NCI-H2107 (cell line): ENCODE measurements around the gene PLA2R1.

Experiments used
- DNase-seq: peaks from one replicate; lab custom pipeline; 2025; lab: John Stamatoyannopoulos, UW

PLA2R1 gene

DNA sequence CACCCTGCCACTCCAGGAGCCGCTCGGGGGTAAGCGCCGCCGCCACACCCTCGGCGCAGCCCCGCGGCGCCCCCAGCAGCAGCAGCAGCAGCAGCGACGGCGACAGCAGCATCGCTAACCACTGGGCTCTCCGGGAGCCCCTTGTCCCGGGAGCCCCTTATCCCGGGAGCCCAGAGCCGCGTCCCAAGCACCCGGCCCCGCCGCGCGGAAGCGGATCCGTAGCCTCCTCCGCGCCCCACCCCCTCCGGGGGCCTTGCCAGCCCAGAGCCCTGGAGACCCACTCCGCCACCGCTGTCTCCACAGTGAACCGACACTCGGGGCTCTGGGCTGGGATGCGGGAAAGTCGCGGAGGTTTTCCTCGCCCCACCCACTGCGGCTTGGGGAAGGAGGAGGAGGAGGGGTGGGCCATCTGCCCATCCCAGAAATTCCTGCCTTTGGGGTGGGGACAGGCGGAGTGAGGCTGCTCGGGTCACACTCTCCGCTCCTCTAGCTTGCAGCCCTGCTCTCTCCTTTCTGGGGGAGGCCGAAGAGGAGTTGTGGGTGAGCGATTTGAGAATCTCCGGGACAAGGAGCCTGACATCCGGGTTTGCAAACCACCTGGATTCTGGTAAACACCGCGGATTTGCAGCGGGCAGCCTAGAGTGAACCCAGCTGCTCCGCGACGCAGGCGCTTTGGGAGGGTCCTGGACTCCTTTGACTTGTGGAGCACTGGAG is at the start of gene PLA2R1:
Gene PLA2R1 (minus strand): TSS at position 324 of the 714 bp plus-strand sequence. CDS start 212 bp downstream, at position 112.
- no peak for DNase-seq

DNA sequence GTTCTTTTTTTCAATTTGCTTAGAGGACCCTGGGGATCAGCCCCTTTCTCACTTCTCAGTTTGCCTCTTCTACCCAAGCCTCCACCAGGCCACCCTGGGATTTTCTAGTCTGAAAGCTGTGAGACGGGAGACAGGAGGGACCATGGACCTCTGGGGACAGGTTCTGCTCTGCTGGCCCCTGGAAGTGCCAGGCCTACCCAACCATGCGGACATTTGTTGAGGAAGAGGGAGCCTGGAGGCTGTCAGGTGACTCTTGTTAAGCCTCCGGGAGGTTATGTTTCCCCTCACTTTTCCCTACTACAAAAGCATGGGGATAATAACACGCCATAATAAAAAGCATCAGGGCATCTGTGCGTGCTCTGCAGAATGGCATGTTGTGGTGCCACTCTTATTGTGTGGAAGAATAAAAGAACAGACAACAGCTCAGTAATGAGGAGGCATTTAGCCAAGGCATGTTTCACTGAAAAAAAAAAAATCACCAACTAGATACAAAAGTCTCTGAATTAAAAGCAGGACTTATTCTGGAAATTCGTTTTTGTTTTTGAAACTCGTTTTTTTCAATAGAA is 48.3 kb upstream of the PLA2R1 start:
- no peak for DNase-seq

DNA sequence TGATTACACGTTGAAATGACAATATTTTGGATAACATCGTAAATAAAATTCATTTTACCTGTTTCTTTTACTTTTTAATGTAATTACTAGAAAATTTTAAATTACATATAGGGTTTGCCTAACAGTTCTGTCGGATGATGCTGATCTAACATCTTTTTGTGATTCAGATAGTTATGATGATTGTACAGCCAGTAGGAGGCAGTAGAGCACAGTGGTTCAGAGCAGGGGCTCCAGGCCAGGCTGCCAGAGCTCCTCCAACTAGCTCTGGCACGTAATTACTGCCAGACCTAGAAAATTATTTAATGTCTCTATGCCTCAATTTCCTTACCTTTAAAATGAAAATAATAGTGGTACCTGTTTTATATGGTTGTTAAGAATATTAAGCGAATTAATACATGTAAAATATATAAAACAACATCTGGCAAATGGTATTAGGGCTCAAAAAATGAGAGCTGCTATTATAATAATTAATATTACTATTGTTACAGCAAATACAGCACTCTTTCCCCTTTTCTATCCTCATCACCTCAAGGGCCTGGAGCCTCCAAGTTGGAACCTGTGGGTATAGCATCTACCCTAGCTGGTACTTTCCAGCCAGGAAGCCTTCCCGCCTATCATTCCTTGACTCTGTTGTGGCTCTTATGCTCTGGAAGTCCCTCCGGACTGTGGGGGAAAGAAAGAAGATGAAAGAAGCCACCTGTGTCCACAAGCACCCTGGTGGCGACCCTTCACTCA is 47.7 kb upstream of the PLA2R1 start:
- DNase-seq = peak; percentile 39

DNA sequence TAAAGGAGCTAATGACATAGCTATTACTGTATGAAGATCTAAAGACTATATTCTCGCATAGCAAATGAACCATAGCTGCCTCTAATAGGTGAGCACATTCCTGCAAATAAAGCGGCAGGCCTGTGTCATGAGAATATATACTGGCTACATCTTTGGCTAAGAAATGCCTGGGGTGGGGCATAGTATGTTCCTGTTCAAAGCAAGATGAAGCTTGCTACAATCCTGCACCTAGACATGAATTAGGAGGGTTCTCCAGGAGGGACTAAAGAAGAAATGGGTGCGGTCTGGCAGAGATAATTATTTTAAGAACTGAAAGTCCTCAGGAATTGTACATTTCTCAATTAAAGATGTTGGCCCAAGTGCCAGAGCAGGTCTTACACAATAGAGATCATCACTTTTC is 46.8 kb upstream of the PLA2R1 start:
- DNase-seq = no peak

DNA sequence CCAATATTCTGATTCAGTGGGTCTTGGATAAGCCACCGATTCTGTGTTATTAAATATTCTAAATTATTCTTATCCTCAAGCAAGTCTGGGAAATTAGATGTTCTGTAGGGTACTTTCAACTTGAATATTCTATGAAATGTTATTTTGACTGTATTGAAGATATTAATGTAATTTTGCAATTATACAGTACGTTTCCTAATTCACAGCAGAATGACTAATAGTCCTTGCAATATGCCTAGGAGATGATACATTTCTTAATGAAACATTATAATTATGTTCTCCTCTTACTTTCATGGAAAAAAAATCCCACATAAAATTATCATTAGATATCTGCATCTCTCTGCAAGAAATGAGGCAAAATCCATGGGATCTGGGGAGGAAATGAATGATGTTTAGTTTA is 46.2 kb upstream of the PLA2R1 start:
- DNase-seq = no peak

DNA sequence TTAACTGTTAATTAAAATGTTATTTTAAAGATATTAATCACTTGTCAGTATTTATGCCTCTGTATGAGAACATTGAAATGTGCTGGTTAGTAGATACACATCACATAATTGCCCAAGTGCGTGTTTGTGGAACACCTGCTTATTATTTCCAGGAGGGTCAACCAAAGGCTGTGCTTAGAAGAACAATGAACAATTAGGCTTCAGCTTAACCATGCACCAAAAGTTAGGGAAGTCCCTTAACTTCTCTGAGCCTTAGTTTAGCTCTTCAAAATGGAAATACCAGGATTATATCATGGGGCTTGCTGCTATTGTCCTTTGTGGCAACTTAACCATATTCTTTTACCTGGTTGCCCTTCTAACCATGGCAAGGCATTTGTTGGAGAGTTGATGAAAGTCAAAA is 43.0 kb upstream of the PLA2R1 start:
- DNase-seq = no peak

DNA sequence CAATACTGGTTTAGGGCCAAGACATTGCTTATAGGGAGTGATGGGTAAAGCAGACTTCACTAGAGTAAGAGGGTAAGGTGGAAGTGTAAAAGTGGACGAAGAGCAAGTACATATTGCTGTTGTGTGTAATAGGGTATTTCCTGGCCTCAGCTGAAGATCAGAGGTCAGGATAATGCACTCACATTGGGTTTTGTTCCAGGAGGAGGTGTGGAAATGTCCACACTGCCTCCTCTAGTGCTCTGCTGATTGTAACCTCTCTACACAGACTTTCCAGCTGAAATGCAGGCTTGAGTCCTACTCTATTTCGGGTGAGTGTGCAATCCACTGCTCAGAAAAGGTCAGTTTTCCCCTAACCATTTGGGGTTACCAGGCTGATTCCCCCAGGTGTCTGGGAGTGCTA is 41.7 kb upstream of the PLA2R1 start:
- DNase-seq = no peak

DNA sequence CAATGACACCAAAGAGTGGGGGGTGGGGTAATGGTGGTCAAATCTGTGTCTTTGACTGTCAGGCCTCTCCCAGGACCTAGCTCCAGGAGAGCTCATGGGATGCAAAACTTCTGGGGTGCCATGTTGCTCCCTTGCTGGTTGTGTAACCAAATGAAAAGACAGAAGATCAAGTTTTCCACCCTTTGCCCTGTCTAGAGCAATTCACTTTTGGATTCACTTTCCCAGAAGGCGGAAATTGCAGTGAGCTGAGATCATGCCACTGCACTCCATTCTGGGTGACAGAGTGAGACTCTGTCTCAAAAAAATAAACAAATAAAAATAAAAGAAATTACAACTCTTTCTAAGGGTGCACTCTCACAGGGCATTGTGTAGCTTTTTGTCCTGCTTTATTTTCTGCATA is 34.9 kb upstream of the PLA2R1 start:
- no peak for DNase-seq

DNA sequence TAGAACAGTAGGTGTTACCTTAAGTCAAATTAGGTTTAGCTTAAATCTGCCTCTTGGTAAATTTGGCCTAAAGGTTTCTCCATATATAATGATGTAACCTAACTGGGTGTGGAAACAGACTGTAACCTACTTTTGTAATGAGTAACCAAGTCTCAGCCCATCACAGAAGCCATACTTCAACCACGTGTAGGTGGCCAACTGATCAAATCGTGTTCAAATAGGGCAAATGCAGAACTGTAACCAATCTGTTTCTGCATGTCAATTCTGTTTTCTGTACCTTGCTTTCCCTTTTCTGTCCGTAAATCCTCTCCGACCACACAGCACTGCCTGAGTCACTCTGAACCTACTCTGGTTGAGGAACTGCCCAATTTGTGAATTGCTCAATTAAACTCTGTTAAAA is 34.0 kb upstream of the PLA2R1 start:
- DNase-seq = no peak

DNA sequence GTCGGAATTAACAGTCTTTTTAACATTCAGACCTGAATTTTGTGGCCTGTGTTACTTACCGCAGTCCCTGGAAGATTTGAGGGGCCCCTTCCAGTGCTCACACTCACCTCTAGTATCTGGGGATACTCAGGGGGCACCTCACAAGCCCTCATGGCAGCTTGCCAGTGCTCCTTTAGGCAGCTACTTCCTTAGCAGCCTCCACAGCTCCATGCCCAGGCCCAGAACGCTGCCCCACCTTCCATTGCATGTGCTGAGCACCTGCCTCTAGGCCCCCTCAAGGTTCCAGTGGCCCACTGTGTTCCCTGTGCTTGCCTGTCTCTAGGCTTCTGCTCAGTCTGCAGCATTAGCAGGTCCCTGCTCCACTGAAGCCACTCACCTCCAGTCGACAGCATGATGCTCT is 30.0 kb upstream of the PLA2R1 start:
- DNase-seq = no peak

DNA sequence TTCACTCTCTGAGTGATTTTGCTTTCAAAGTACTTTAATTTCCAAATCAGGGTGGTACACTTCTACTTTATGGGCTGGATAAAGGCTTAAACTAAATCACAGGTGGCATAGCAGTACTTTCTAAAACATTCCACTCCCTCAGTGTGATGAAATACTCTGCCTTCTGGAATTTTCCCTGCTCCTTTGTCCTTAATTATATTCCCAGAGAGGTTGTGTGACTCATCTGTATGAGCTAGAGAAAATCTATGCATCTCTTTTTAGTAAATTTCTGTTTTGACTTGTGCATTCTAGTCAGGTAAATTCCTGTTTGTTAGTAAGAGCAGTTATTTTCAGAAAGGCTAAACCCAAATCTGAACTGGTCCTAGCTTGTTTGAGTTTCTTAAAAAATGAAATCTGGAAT is 29.0 kb upstream of the PLA2R1 start:
- DNase-seq = no peak

DNA sequence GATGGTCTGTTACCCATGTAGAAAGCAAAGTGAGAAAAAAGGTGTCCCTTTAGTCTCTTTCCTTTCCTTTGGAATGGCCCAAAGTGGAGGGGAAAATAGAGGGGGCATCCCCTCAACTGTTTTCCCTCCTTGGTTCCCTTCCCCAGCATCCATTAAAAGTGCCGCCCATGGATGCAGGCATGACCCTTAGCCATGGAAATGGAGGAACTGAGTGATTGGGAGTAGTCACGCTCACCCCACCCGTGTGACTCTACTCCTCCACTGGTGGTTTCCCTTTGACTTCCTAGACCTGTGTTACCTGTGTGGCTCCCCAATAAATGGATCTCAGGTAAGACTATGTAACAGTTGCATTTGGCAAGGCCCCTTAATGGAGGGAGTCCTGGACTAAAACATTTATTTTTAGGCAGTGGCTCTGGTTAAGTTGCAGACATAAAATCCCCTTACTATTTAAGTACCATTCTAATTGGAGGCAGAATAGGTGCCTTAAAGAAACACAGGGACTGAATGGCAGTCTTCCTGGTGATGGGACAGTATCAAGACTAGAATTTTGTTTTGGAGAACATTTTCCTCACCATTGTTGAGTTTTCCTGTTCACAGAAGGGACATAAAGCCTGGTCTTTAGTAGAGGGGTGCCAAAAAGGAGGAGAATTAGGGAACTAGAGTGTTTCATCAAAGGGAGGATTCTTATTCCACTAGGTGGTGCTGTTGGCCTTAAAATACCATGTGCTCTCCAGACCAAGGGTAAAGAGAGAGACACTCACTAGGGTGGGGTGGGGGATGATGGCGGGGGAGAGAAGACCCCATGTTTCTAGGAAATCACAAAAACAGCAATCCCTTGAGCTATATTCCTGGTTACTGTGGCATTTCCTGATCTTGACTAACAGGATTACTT is 25.7 kb upstream of the PLA2R1 start:
- DNase-seq = no peak

DNA sequence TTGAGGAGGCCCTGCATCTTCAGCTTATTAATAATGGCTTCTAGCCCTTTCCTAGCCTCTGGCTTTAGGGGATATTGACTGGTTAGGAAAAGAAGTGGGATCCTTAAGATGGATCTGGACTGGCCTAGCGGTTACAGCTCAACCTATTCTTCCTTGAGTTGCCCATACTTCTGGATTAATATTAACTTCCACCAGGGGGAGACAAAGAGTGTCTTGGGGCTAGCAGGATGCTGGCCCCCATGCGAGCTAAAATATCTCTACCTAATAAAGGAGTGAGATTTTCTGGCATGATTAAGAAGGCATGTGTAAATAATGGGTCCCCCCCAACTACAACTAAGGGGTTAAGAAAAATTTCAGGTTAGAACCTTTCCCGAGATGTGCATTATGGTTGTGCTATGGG is 23.2 kb upstream of the PLA2R1 start:
- no peak for DNase-seq

DNA sequence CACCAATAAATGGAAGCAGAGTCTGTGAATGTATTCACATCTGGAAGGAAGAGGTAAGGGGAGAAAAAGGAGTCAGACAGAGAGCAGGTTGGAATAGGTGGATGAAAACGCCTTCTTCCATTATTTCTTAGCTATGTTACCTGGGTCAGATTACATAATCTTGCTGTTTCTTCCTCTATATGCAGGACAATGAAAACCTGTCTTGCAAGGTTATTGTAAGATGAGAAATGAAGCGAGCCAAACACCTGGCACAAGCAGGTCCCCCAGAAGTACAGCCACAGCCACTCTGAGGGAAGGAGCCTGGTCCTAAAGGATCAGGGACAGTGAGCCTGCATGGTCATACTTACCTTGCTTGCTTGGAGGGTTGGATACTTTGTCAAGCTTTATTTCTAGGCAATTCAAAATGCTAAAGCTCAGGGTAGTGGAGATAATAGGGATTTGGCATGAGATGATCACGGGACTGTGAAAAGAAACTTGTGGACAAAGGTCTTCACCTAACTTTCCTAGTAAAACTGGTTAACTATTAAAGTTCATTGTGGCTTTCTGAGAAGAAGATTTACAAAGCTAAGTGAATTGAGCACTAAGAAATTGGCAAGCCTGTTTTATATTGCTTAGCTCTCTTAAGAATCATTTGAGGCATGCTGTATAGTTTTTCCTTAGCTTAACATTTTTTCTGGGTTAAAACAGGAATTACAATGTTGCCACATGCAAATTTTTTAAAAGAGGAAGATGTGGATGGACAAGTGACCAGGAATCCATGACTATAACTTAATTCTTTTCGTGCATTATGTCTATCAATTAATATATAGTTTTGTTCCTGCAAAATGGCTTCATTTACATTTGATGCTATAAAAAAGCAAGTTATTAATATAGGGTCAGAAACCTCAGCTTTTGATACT is 15.7 kb upstream of the PLA2R1 start:
- no peak for DNase-seq

DNA sequence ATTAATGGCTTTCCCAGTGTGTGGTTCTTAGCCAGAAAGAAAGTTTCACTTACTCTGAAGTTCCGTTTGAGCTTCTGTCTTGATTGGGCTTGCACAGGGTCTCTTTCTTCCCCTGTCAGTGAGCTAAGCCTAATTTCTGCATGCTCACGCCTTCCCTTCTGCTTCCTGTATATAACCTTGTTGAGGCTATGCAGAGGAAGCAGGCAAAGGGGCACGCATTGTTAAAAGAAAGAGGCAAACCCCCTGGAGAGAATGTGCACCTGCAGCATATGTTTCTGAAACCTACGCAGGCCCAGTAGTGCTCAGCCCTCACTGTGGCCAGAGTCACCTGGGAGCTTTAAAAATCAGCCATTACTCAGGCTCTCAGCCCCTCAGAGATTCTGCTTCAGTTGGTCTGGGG is 14.5 kb upstream of the PLA2R1 start:
- no peak for DNase-seq

DNA sequence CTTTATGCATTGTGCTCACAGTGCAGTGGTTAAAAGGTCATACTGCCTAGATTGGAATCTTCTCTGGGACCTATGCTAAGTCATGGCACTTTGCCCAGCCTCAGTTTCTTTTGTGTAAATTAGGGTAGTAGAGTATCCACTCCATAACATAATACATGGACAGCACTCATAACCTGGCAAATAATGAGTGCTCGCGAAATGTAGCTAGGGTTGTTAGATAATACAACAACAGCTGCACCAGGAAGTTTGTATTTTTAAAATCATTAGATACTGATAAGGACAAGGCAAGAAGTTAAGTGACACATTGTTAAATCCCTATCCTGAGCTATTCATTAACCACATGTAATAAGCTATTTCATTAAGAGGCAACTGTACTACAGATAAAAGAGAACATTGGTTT is 13.8 kb upstream of the PLA2R1 start:
- no peak for DNase-seq

DNA sequence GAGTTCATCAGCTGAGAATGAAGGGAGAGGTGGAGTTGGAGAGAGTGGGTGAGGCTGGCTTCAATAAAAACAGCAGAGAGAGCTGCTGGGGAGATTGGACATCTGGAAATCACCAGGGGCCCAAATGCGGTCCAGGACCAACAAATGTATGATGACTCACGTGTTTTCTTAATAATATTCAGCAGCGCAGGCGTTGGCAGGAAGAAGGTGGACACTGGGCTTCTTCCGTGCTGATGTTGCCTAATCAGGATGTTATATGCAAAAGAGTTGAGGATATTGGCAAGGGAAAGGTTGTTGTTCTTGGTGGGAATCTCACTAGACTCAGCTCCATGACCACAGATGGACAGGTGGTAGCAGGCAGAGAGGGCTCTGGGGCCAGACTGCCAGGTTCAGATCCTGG is 12.8 kb upstream of the PLA2R1 start:
- no peak for DNase-seq

DNA sequence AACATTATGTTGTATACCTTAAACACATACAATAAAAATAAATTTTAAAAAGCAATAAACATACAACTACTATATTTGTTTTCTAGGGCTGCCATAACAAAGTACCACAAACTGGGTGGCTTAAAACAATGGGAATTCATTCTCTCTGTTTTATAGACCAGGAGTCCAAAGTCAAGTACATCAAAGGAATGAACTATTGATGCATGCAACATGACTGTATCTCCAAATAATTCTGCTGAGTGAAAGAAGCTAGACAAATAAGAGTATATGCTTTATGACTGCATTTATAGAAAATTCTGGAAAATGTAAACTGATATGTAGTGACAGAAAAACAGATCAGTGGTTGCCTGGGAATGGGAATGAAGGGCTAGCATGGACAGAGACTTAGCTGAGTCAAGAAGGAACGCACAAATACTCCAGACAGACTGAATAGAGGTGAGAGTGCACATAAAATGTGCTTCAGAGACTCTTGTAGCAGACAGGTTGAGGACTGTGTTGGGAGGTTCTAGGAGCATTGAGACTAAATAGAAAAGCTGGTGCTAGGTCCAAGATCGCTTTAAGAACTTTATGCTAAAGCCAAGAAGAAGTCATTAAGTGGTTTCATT is 11.0 kb upstream of the PLA2R1 start:
- DNase-seq = no peak

DNA sequence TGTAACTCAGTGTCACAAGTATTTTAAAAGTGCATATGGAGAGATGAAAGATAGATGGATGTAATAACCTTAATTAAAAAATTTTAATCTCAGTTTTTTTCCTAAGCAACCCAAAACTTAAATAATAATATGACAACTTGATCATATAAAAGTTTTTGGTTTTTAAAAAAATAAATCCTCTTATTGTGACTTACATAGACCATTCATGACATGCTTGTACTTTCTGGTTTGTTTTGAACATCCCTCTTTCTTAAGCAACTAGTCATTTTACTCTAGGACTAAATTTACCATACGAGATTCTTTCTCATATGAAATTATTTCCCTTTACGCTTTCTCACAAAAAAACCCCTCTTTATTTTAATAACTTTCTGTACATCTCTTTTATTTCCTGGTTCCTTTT is 6.5 kb upstream of the PLA2R1 start:
- no peak for DNase-seq

DNA sequence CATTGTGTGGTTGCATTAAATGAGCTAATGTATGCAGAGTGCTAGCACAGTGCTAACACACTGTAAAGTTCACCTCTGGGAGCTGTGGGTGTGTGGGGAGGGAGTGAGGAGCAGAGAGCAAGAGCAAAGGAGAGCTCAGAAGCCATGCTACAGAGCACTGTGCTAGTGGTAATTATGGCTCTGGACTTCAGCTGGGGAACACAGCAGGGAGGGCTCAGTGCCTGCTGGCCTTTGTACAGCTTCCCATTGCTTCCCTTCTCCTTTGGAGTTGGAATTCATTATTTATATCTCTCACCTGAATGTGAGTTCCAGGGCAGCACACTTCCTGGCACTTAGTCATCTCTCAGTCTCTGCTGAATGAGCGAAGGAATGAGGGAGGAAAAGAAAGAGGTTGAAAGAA is 2.5 kb upstream of the PLA2R1 start:
- no peak for DNase-seq
